Measurements from ENCODE around the gene E2F8.

Gene E2F8

DNA sequence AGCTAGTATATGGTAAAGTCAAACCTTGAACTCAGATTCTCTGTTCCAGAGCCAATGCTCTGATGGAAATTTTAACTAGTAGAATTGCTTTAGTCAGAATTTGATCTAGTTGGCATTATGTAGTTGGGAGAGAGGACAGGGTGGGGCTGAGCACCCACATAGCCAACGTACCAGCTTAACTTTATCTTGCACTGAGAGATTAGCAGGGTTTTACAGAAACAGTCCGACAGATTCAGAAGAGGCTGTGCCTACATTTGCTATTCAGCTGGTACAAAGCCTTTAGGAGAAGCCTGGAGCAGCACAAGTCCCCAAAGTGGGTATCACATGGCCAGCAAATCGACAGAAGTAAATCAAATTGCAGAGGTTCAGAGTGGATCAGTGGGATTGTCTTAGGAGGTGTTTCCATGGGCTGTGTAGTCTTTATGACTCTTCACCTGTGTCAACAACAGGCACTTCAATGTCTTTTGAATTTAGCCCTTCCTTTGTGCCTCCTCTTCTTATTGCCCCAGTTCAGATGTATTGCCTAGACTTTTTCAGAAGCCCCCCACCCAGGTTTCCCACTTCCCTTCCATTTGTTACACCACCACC lies 31.7 kb downstream of the E2F8 start:
- H3K4me3 ChIP-seq (ENCODE audit: low read depth, low read length): no peak overlapping the region
- no peak for TF ChIP-seq CTCF (IDR thresholded peaks at IDR 0.05; ENCODE audit: borderline replicate concordance, insufficient read depth, low read depth, low read length)

GRCh38 chr11:19208181-19208580 lies 32.6 kb downstream of the E2F8 start:
- TF ChIP-seq CTCF (IDR thresholded peaks at IDR 0.05; ENCODE audit: borderline replicate concordance, insufficient read depth, low read depth, low read length): no peak
- no peak overlapping the region for H3K4me3 ChIP-seq (ENCODE audit: low read depth, low read length)

GRCh38 chr11:19204836-19205235 lies 35.9 kb downstream of the E2F8 start:
- TF ChIP-seq CTCF (IDR thresholded peaks at IDR 0.05; ENCODE audit: borderline replicate concordance, insufficient read depth, low read depth, low read length): no peak
- no peak overlapping the region for H3K4me3 ChIP-seq (ENCODE audit: low read depth, low read length)

DNA sequence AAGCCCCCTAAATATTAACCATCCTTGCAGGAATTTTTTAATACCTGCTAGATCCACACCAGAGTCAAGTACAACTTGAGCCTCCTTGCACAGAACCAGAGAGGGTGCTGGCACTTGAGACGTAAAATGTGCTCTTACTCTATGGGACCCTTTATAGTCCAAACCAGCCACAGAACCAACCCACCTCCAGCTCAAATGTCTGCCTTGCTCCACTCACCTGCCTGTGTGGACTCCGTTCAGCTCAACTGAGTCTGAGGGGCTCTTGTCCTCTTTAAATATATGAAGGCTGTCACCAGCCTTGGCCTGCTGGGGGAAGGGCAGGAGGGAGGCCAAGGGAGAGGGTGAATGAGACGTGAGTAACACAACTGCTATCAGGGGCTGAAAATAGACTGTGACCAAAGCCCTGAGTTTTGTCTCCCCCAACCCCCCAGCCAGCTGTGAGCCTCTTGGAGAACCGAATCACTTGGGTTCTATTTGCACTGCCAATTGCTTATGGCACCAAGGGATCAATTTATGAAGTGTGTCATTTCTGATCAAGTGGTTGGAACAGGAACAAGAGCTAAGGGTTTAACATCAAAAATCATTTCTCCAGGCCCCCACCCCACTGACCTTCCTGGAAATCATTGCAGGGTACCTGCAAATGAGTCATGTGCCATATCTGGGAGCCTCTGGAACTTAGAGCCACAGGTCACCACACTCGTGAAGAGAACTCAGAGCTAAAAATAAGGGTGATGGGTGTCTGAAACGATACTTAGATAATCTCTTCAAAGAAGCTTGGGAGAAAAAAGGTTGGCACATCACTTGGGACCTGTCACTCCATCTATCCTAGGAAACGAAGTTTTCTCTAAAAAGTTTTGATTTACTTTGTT lies 38.8 kb downstream of the E2F8 start, which contains the start of gene CSRP3:
CSRP3 (minus strand) TSS at position 247 of the 869 bp plus-strand sequence. CDS start 9,535 bp downstream, outside the sequence.
- no peak for TF ChIP-seq CTCF (IDR thresholded peaks at IDR 0.05; ENCODE audit: borderline replicate concordance, insufficient read depth, low read depth, low read length)
- no peak within 1 kb of the TSS for H3K4me3 ChIP-seq (ENCODE audit: low read depth, low read length)

- no peak for TF ChIP-seq CTCF (IDR thresholded peaks at IDR 0.05; ENCODE audit: borderline replicate concordance, insufficient read depth, low read depth, low read length)
- H3K4me3 ChIP-seq (ENCODE audit: low read depth, low read length): no peak overlapping the region
Observed at GRCh38 chr11:19200410-19201201, 40.1 kb downstream of the E2F8 start.

DNA sequence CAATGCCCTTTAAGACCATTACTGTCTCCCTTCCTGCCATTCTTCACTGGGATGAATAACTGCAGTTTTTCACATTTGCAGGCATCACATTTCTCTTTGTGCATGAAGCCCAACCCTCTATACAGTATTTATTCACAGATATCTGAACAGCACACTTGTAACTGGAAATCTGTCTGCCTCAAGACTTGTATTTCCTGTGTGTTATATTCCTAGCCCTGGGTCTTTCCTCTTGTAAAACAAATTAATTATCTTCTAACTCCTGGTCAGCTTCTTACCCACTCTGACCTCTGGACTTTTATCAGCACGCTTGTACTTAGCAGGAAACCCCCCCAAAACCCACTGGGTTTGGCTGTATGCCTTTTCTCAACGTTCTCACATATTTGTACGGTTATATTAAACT lies 41.0 kb downstream of the E2F8 start:
- TF ChIP-seq CTCF (IDR thresholded peaks at IDR 0.05; ENCODE audit: borderline replicate concordance, insufficient read depth, low read depth, low read length): no peak
- no peak overlapping the region for H3K4me3 ChIP-seq (ENCODE audit: low read depth, low read length)
